ENCODE data around the gene MTHFSD.
"Not testable (repeated sequence)": the region's sequence is repeated elsewhere in the genome, so short reads cannot be mapped to it uniquely, and the experiment has no call there.

MTHFSD gene

GRCh38 chr16:86597126-86597879 is 42.3 kb upstream of the MTHFSD start:
- H3K27ac ChIP-seq = no peak overlapping the region
- TF ChIP-seq ZFX (IDR thresholded peaks at IDR 0.05; ENCODE audit: borderline replicate concordance) (no peak), CTCF (IDR thresholded peaks at IDR 0.05) (no peak)

- no peak overlapping the region for H3K27ac ChIP-seq
- TF ChIP-seq ZFX (IDR thresholded peaks at IDR 0.05; ENCODE audit: borderline replicate concordance) (no peak), CTCF (IDR thresholded peaks at IDR 0.05) (no peak)
Observed at GRCh38 chr16:86595983-86596605, 41.1 kb upstream of the MTHFSD start.

- no peak overlapping the region for H3K27ac ChIP-seq
- TF ChIP-seq ZFX (IDR thresholded peaks at IDR 0.05; ENCODE audit: borderline replicate concordance) (no peak), CTCF (IDR thresholded peaks at IDR 0.05) (no peak)
Observed at GRCh38 chr16:86594721-86595120, 39.7 kb upstream of the MTHFSD start.

GRCh38 chr16:86593913-86594620 is 39.0 kb upstream of the MTHFSD start:
- TF ChIP-seq CTCF (IDR thresholded peaks at IDR 0.05) (no peak), ZFX (IDR thresholded peaks at IDR 0.05; ENCODE audit: borderline replicate concordance) (no peak)
- H3K27ac ChIP-seq = no peak overlapping the region

- no peak overlapping the region for H3K27ac ChIP-seq
- no peak for TF ChIP-seq CTCF (IDR thresholded peaks at IDR 0.05)
- TF ChIP-seq ZFX (IDR thresholded peaks at IDR 0.05; ENCODE audit: borderline replicate concordance) = no peak
Observed at GRCh38 chr16:86591270-86591669, 36.2 kb upstream of the MTHFSD start.

- no peak for TF ChIP-seq ZFX (IDR thresholded peaks at IDR 0.05; ENCODE audit: borderline replicate concordance)
- TF ChIP-seq CTCF (IDR thresholded peaks at IDR 0.05) = no peak
- no peak overlapping the region for H3K27ac ChIP-seq
Observed at GRCh38 chr16:86590501-86591144, 35.6 kb upstream of the MTHFSD start.

- H3K27ac ChIP-seq = not testable (repeated sequence)
Observed at GRCh38 chr16:86587955-86588354, 32.9 kb upstream of the MTHFSD start.

Data from 22Rv1 (cell line).